OCI-LY7 (cell line): ENCODE results near the gene ABCG8. TPM values are rescaled to one million over a fixed set of nuclear protein-coding genes. Genes with fewer than 3 reads are reported as not detected.

Source experiments
- BruUV-seq: library from RNA; stranded (reverse); fragments of 400-500 nt; replicated peaks from 2 replicates; lab custom pipeline; 2021; lab: Mats Ljungman, UMichigan
- CTCF ChIA-PET: fragments of 300-600 bp; sonication (Branson Sonifier 250); formaldehyde crosslinking; loops from one replicate; lab custom pipeline; 2022; ENCODE audit warnings: antibody characterized with exemption; ENCODE audit not compliant: unreplicated experiment; lab: Charles Lee
- POLR2A ChIA-PET: fragments of 300-600 bp; sonication (Branson Sonifier 250); formaldehyde crosslinking; loops from one replicate; lab custom pipeline; 2022; ENCODE audit warnings: antibody characterized with exemption; lab: Charles Lee
- DNase-seq: peaks from one replicate; pipeline ENCODE4 v3.0.0-alpha.2; 2015; ENCODE audit warnings: low spot score
- H2AFZ ChIP-seq: fragments of 200-600 bp; sonication (generic), shearing (Covaris generic); 2 replicates; pipeline ENCODE4 v1.6.1; 2014; ENCODE audit warnings: mild to moderate bottlenecking, antibody characterized with exemption, low read length, moderate library complexity
- H3K27ac ChIP-seq: fragments of 200-600 bp; sonication (generic); 2 replicates; pipeline ENCODE4 v1.5.1; 2014; ENCODE audit warnings: mixed run types, low read depth, mild to moderate bottlenecking, moderate library complexity, low read length, inconsistent platforms; ENCODE audit not compliant: poor library complexity, severe bottlenecking
- H3K36me3 ChIP-seq: fragments of 200-600 bp; sonication (generic); 2 replicates; pipeline ENCODE4 v1.6.1; 2014; ENCODE audit warnings: mild to moderate bottlenecking, antibody characterized with exemption, low read length, moderate library complexity, mixed read lengths; ENCODE audit not compliant: insufficient read depth
- H3K4me1 ChIP-seq: fragments of 200-600 bp; sonication (generic); 2 replicates; pipeline ENCODE4 v1.5.1; 2014; ENCODE audit warnings: mild to moderate bottlenecking, low read length; ENCODE audit not compliant: insufficient read depth, poor library complexity, severe bottlenecking
- H3K4me2 ChIP-seq: fragments of 200-600 bp; sonication (generic); 2 replicates; pipeline ENCODE4 v1.6.1; 2014; ENCODE audit warnings: mild to moderate bottlenecking, low read length
- H3K4me3 ChIP-seq: fragments of 200-600 bp; sonication (generic); 2 replicates; pipeline ENCODE4 v1.5.1; 2014; ENCODE audit warnings: mild to moderate bottlenecking, low read depth, low read length; ENCODE audit not compliant: poor library complexity, severe bottlenecking
- H3K79me2 ChIP-seq: fragments of 200-600 bp; sonication (generic); 2 replicates; pipeline ENCODE4 v1.6.1; 2016; ENCODE audit warnings: low read depth, mild to moderate bottlenecking, low read length, moderate library complexity, mixed read lengths; ENCODE audit not compliant: insufficient read depth
- H3K9me2 ChIP-seq: fragments of 200-600 bp; sonication (generic); 2 replicates; pipeline ENCODE4 v1.6.1; 2016; ENCODE audit warnings: mild to moderate bottlenecking, low read length, mixed read lengths; ENCODE audit not compliant: insufficient read depth
- H3K9me3 ChIP-seq: fragments of 200-600 bp; sonication (generic); 2 replicates; pipeline ENCODE4 v1.6.1; 2014; ENCODE audit warnings: mild to moderate bottlenecking, mixed run types, low read length, mixed read lengths
- H4K20me1 ChIP-seq: fragments of 200-600 bp; sonication (generic); 2 replicates; pipeline ENCODE4 v1.6.1; 2014; ENCODE audit warnings: mild to moderate bottlenecking, antibody characterized with exemption, low read length, moderate library complexity, mixed read lengths; ENCODE audit not compliant: insufficient read depth
- CTCF ChIP-seq: fragments of 200-600 bp; sonication (generic); conservative IDR thresholded peaks from 2 replicates; pipeline ENCODE4 v1.5.1; 2014; ENCODE audit warnings: mild to moderate bottlenecking, antibody characterized with exemption, low read length, moderate library complexity, mixed read lengths
- EZH2phosphoT487 ChIP-seq: fragments of 200-600 bp; sonication (generic); IDR thresholded peaks from 2 replicates; pipeline ENCODE4 v1.6.1; 2018; ENCODE audit warnings: low read depth, borderline replicate concordance, mild to moderate bottlenecking, mixed run types, antibody characterized with exemption, low read length, moderate library complexity, mixed read lengths
- intact Hi-C: fragments of 100-400 bp; cut with micrococcal nuclease; formaldehyde crosslinking; loops from one replicate; pipeline ENCODE4 v1.10.0; 2022; ENCODE audit not compliant: unreplicated experiment
- total RNA-seq, 2 experiments: library from RNA; depleted of rRNA in 1 of 2; stranded (reverse); fragments of >200 nt in 1 of 2; shearing (Covaris generic) in 1 of 2; gene quantifications; 2 replicates each; pipeline ENCODE4 v1.2.3, GENCODE V29; 2014 to 2022

The ABCG8 gene
- total RNA-seq, 2 experiments from 2014 or later = not detected

GRCh38 chr2:43796206-43796605 is 42.6 kb upstream of the ABCG8 start:
- no peak for TF ChIP-seq CTCF
- no peak for TF ChIP-seq EZH2phosphoT487
- Histone ChIP-seq H3K36me3 (no peaks in the 10 kb centered on the region), H2AFZ (no peak overlapping the region), H3K27ac (no peak overlapping the region), H3K9me2 (no peaks in the 10 kb centered on the region), H3K4me1 (no peaks in the 10 kb centered on the region), H3K79me2 (no peaks in the 10 kb centered on the region), H3K4me3 (no peak overlapping the region), H4K20me1 (no peaks in the 10 kb centered on the region; the same call in 1 of the 2 replicates), H3K9me3 (no peaks in the 10 kb centered on the region), H3K4me2 (no peak overlapping the region)
- intact Hi-C loops = no loop called here
- ChIA-PET POLR2A (interaction anchor here (0.6 to 1.7 kb wide), 3 partner anchors 22 to 462 kb away, joined by 3 to 4 read pairs (median 3); no protein-coding TSS in a partner anchor), CTCF (no interaction called here)
- BruUV-seq = no TSS peak
- no peak for DNase-seq

- intact Hi-C loops = no loop called here
- no peaks in the 10 kb centered on the region; the same call in 1 of the 2 replicates for H4K20me1 ChIP-seq
- ChIA-PET CTCF (no interaction called here), POLR2A (no interaction called here)
- TF ChIP-seq CTCF (peak; percentile 68), EZH2phosphoT487 (no peak)
- H3K36me3 ChIP-seq = no peaks in the 10 kb centered on the region
- no TSS peak for BruUV-seq
- H3K79me2 ChIP-seq = no peaks in the 10 kb centered on the region
- H3K4me3 ChIP-seq = no peak overlapping the region
- no peaks in the 10 kb centered on the region for H3K9me2 ChIP-seq
- H3K4me2 ChIP-seq = no peak overlapping the region
- no peaks in the 10 kb centered on the region for H3K4me1 ChIP-seq
- H3K27ac ChIP-seq = no peak overlapping the region
- H2AFZ ChIP-seq = no peak overlapping the region
- no peak for DNase-seq
- no peaks in the 10 kb centered on the region for H3K9me3 ChIP-seq
Observed at GRCh38 chr2:43798300-43798699, 40.5 kb upstream of the ABCG8 start.

GRCh38 chr2:43800894-43801293 is 37.9 kb upstream of the ABCG8 start:
- Histone ChIP-seq H3K9me3 (no peaks in the 10 kb centered on the region), H3K36me3 (no peaks in the 10 kb centered on the region), H2AFZ (no peak overlapping the region), H3K27ac (no peak overlapping the region), H3K4me3 (no peak overlapping the region), H3K4me2 (no peak overlapping the region), H3K9me2 (no peaks in the 10 kb centered on the region), H3K4me1 (no peaks in the 10 kb centered on the region), H4K20me1 (no peaks in the 10 kb centered on the region), H3K79me2 (no peaks in the 10 kb centered on the region)
- no peak for DNase-seq
- BruUV-seq = no TSS peak
- CTCF ChIA-PET = no interaction called here
- intact Hi-C loops = no loop called here
- POLR2A ChIA-PET = interaction anchor here (0.7 to 1.3 kb wide), 2 partner anchors 11 to 25 kb away, joined by 3 to 4 read pairs; no protein-coding TSS in a partner anchor
- TF ChIP-seq EZH2phosphoT487 (no peak), CTCF (no peak)
